ENCODE results near the gene C1orf50.

C1orf50 gene

DNA sequence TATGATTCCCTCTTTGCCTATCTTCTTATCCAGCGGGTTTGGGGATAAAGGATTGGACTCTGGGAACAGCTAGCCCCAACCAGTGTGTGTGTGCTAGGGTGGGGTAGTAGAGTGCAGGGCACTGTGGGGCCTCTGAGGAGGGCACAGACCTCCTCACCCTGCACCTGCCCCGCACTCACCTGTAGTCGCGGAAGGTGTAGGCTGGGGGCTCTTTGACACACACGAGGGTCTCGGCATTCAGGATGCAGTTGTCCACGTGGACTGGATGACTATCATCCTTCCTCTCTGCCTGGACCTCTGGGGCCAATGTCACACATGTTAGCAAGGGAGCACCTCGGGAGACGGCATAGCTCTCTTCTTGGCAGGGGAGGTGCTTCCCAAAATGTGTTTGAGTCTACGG lies 19.0 kb upstream of the C1orf50 start:
- TF ChIP-seq POLR2AphosphoS5 (IDR thresholded peaks at IDR 0.05; ENCODE audit: low read depth, low read length) (no peak), SIN3A (IDR thresholded peaks at IDR 0.05; ENCODE audit: borderline replicate concordance, insufficient read depth, low read length) (no peak), FOXP2 (optimal IDR thresholded peaks at IDR 0.05; ENCODE audit: borderline replicate concordance, extremely low read depth, extremely low read length, insufficient read depth) (no peak), TAF1 (IDR thresholded peaks at IDR 0.05; ENCODE audit: borderline replicate concordance, insufficient read depth, low read length) (no peak)
- TF ChIP-seq, protein P1, sequence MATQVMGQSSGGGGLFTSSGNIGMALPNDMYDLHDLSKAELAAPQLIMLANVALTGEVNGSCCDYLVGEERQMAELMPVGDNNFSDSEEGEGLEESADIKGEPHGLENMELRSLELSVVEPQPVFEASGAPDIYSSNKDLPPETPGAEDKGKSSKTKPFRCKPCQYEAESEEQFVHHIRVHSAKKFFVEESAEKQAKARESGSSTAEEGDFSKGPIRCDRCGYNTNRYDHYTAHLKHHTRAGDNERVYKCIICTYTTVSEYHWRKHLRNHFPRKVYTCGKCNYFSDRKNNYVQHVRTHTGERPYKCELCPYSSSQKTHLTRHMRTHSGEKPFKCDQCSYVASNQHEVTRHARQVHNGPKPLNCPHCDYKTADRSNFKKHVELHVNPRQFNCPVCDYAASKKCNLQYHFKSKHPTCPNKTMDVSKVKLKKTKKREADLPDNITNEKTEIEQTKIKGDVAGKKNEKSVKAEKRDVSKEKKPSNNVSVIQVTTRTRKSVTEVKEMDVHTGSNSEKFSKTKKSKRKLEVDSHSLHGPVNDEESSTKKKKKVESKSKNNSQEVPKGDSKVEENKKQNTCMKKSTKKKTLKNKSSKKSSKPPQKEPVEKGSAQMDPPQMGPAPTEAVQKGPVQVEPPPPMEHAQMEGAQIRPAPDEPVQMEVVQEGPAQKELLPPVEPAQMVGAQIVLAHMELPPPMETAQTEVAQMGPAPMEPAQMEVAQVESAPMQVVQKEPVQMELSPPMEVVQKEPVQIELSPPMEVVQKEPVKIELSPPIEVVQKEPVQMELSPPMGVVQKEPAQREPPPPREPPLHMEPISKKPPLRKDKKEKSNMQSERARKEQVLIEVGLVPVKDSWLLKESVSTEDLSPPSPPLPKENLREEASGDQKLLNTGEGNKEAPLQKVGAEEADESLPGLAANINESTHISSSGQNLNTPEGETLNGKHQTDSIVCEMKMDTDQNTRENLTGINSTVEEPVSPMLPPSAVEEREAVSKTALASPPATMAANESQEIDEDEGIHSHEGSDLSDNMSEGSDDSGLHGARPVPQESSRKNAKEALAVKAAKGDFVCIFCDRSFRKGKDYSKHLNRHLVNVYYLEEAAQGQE (IDR thresholded peaks at IDR 0.05; ENCODE audit: insufficient read depth in 1 of 2, low read depth in 2 of 2, low read length in 2 of 2): no peak

GRCh38 chr1:42748461-42749410 lies 18.3 kb upstream of the C1orf50 start:
- TF ChIP-seq SIN3A (IDR thresholded peaks at IDR 0.05; ENCODE audit: borderline replicate concordance, insufficient read depth, low read length) (no peak), TAF1 (IDR thresholded peaks at IDR 0.05; ENCODE audit: borderline replicate concordance, insufficient read depth, low read length) (no peak), FOXP2 (optimal IDR thresholded peaks at IDR 0.05; ENCODE audit: borderline replicate concordance, extremely low read depth, extremely low read length, insufficient read depth) (no peak), POLR2AphosphoS5 (IDR thresholded peaks at IDR 0.05; ENCODE audit: low read depth, low read length) (no peak)
- TF ChIP-seq, protein P1 (IDR thresholded peaks at IDR 0.05; ENCODE audit: insufficient read depth in 1 of 2, low read depth in 2 of 2, low read length in 2 of 2): no peak

- TF ChIP-seq TAF1 (IDR thresholded peaks at IDR 0.05; ENCODE audit: borderline replicate concordance, insufficient read depth, low read length) (no peak), POLR2AphosphoS5 (IDR thresholded peaks at IDR 0.05; ENCODE audit: low read depth, low read length) (no peak), FOXP2 (optimal IDR thresholded peaks at IDR 0.05; ENCODE audit: borderline replicate concordance, extremely low read depth, extremely low read length, insufficient read depth) (no peak), SIN3A (IDR thresholded peaks at IDR 0.05; ENCODE audit: borderline replicate concordance, insufficient read depth, low read length) (no peak)
- TF ChIP-seq, protein P1 (IDR thresholded peaks at IDR 0.05; ENCODE audit: insufficient read depth in 1 of 2, low read depth in 2 of 2, low read length in 2 of 2): no peak
These were observed 17.0 kb upstream of the C1orf50 start for GRCh38 chr1:42750041-42750440.

- TF ChIP-seq SIN3A (IDR thresholded peaks at IDR 0.05; ENCODE audit: borderline replicate concordance, insufficient read depth, low read length): no peak
- no peak for TF ChIP-seq FOXP2 (optimal IDR thresholded peaks at IDR 0.05; ENCODE audit: borderline replicate concordance, extremely low read depth, extremely low read length, insufficient read depth)
- TF ChIP-seq, protein P1 (IDR thresholded peaks at IDR 0.05; ENCODE audit: insufficient read depth in 1 of 2, low read depth in 2 of 2, low read length in 2 of 2): no peak
- TF ChIP-seq TAF1 (IDR thresholded peaks at IDR 0.05; ENCODE audit: borderline replicate concordance, insufficient read depth, low read length): no peak
- no peak for TF ChIP-seq POLR2AphosphoS5 (IDR thresholded peaks at IDR 0.05; ENCODE audit: low read depth, low read length)
These were observed 14.8 kb upstream of the C1orf50 start for GRCh38 chr1:42752284-42752683.

All from PFSK-1 (cell line).